BJ (cell line): ENCODE measurements around the gene LIF. TPM values are rescaled to one million over a fixed set of nuclear protein-coding genes. Genes with fewer than 3 reads are reported as not detected.

Experiments used
- CTCF ChIA-PET: fragments of 350-600 bp; formaldehyde crosslinking; extraction: SDS; loops from one replicate; lab custom pipeline; 2021; ENCODE audit warnings: antibody characterized with exemption, inconsistent platforms; lab: Yijun Ruan, JAX
- POLR2A ChIA-PET: fragments of 300-600 bp; sonication (Branson Sonifier 250); formaldehyde crosslinking; extraction: SDS; loops from one replicate; lab custom pipeline; 2021; ENCODE audit warnings: antibody characterized with exemption; lab: Charles Lee
- DNase-seq: peaks from one replicate; pipeline ENCODE4 v3.0.0-alpha.2; 2011; ENCODE audit warnings: low read depth
- H3K27me3 ChIP-seq: 2 replicates; pipeline ENCODE4 v1.6.0; 2011; ENCODE audit warnings: low read length; ENCODE audit not compliant: control insufficient read depth, insufficient read depth
- H3K36me3 ChIP-seq: 2 replicates; pipeline ENCODE4 v1.5.1; 2011; ENCODE audit warnings: low read length; ENCODE audit not compliant: control insufficient read depth, insufficient read depth
- H3K4me3 ChIP-seq: 2 replicates; pipeline ENCODE4 v1.5.1; 2011; ENCODE audit warnings: low read depth, mild to moderate bottlenecking, control low read depth, low read length
- CTCF ChIP-seq: IDR thresholded peaks from 2 replicates; pipeline ENCODE4 v1.5.1; 2011; ENCODE audit warnings: low read depth, mild to moderate bottlenecking, control low read depth, inconsistent platforms, low read length, moderate library complexity; ENCODE audit not compliant: insufficient read depth
- polyA plus RNA-seq: library from polyadenylated mRNA; depleted of rRNA; stranded (reverse); fragments of >200 nt; gene quantifications from 2 replicates; pipeline ENCODE4 v1.2.3, GENCODE V29; 2011

Gene LIF
- polyA plus RNA-seq, 1 experiment: 5.8 TPM

GRCh38 chr22:30273711-30274436 is 27.3 kb upstream of the LIF start:
- Histone ChIP-seq H3K4me3 (no peak overlapping the region), H3K36me3 (no peaks in the 10 kb centered on the region), H3K27me3 (peaks cover 5% of the 10 kb centered on the region)
- TF ChIP-seq CTCF: no peak
- no peak for DNase-seq
- ChIA-PET POLR2A (no interaction called here), CTCF (interaction anchor here (1.7 kb wide), 1 partner anchor 11 kb away, joined by 8 read pairs; no protein-coding TSS in a partner anchor)

GRCh38 chr22:30272781-30273601 is 26.4 kb upstream of the LIF start:
- ChIA-PET CTCF (interaction anchor here (1.7 kb wide), 1 partner anchor 9 kb away, joined by 5 read pairs; no protein-coding TSS in a partner anchor), POLR2A (no interaction called here)
- DNase-seq: no peak
- Histone ChIP-seq H3K27me3 (peaks cover 5% of the 10 kb centered on the region), H3K36me3 (no peaks in the 10 kb centered on the region), H3K4me3 (no peak overlapping the region)
- TF ChIP-seq CTCF: no peak

GRCh38 chr22:30270832-30271231 is 24.3 kb upstream of the LIF start:
- peaks cover 5% of the 10 kb centered on the region for H3K27me3 ChIP-seq
- no peak for TF ChIP-seq CTCF
- no peak for DNase-seq
- CTCF ChIA-PET: interaction anchor here (0.6 to 2.3 kb wide), 7 partner anchors 9 to 409 kb away, joined by 3 to 8 read pairs (median 4); partner anchors contain the start of gene RNF215
- no peak overlapping the region for H3K4me3 ChIP-seq
- POLR2A ChIA-PET: no interaction called here
- H3K36me3 ChIP-seq: no peaks in the 10 kb centered on the region; the same call in 1 of the 2 replicates

- POLR2A ChIA-PET: no interaction called here
- TF ChIP-seq CTCF: no peak
- no peak overlapping the region for H3K4me3 ChIP-seq
- no peak for DNase-seq
- no peaks in the 10 kb centered on the region for H3K27me3 ChIP-seq
- CTCF ChIA-PET: interaction anchor here (0.9 kb wide), 1 partner anchor 123 kb away, joined by 3 read pairs; no protein-coding TSS in a partner anchor
- H3K36me3 ChIP-seq: no peaks in the 10 kb centered on the region; the same call in 1 of the 2 replicates
These were observed 21.8 kb upstream of the LIF start for GRCh38 chr22:30268331-30268730.
